HepG2 (cell line): ENCODE measurements around the gene WDR54. TPM values are rescaled to one million over a fixed set of nuclear protein-coding genes. Genes with fewer than 3 reads are reported as not detected.
A peak's percentile ranks its signal among the peaks of the same experiment; 100 is the strongest.

ENCODE experiments used
- AGO2 ChIP-seq: fragments of 200-400 bp; formaldehyde crosslinking; optimal IDR thresholded peaks from 2 replicates; pipeline ENCODE3; 2017; ENCODE audit warnings: mild to moderate bottlenecking, low read depth, low read length, moderate library complexity
- CCAR2 ChIP-seq: fragments of 200-400 bp; formaldehyde crosslinking; optimal IDR thresholded peaks from 2 replicates; pipeline ENCODE3; 2018; ENCODE audit warnings: low read depth, mild to moderate bottlenecking, low read length, moderate library complexity
- CEBPB ChIP-seq: IDR thresholded peaks from 2 replicates; pipeline ENCODE4 v1.6.1; 2011; ENCODE audit warnings: low read depth, low read length, improper control_type of control experiment, borderline replicate concordance
- HMGA1 ChIP-seq: sonication (generic); formaldehyde crosslinking; conservative IDR thresholded peaks from 2 replicates; pipeline ENCODE4 v1.4.0; 2020; ENCODE audit warnings: missing genetic modification reagents
- KDM5B ChIP-seq: sonication (generic); formaldehyde crosslinking; IDR thresholded peaks from 2 replicates; pipeline ENCODE4 v1.4.0; 2020; ENCODE audit warnings: missing genetic modification reagents, mild to moderate bottlenecking, borderline replicate concordance
- KLF12 ChIP-seq: sonication (generic); formaldehyde crosslinking; IDR thresholded peaks from 2 replicates; pipeline ENCODE4 v1.4.0; 2020; ENCODE audit warnings: missing genetic modification reagents, borderline replicate concordance
- LBX2 ChIP-seq: sonication (generic); formaldehyde crosslinking; IDR thresholded peaks from 2 replicates; pipeline ENCODE4 v1.5.0; 2020; ENCODE audit warnings: missing genetic modification reagents, mild to moderate bottlenecking, borderline replicate concordance
- MXD1 ChIP-seq: sonication (generic); formaldehyde crosslinking; IDR thresholded peaks from 2 replicates; pipeline ENCODE4 v1.4.0; 2020; ENCODE audit warnings: mild to moderate bottlenecking, missing genetic modification reagents
- NBN ChIP-seq: fragments of 450-650 bp; conservative IDR thresholded peaks from 2 replicates; pipeline ENCODE4 v1.6.1; 2017
- NFE2L1 ChIP-seq: sonication (generic); formaldehyde crosslinking; IDR thresholded peaks from 2 replicates; pipeline ENCODE4 v1.4.0; 2020; ENCODE audit warnings: missing genetic modification reagents, mild to moderate bottlenecking, borderline replicate concordance
- PHF5A ChIP-seq: IDR thresholded peaks from one replicate; pipeline ENCODE4 v1.6.1; 2018; ENCODE audit warnings: low read depth, missing genetic modification reagents; ENCODE audit not compliant: unreplicated experiment
- TBX3 ChIP-seq: fragments of 450-650 bp; IDR thresholded peaks from 2 replicates; pipeline ENCODE4 v1.6.1; 2017; ENCODE audit warnings: antibody characterized with exemption, mild to moderate bottlenecking, inconsistent platforms, borderline replicate concordance
- TCF7L2 ChIP-seq: IDR thresholded peaks from 2 replicates; pipeline ENCODE4 v1.6.1; 2011; ENCODE audit warnings: mild to moderate bottlenecking, low read depth, low read length, moderate library complexity
- ZNF207 ChIP-seq: fragments of 450-650 bp; IDR thresholded peaks from 2 replicates; pipeline ENCODE4 v1.6.1; 2016; ENCODE audit warnings: antibody characterized with exemption, borderline replicate concordance
- ZNF24 ChIP-seq: fragments of 450-650 bp; IDR thresholded peaks from 2 replicates; pipeline ENCODE4 v1.6.1; 2017; ENCODE audit warnings: antibody characterized with exemption, mild to moderate bottlenecking
- ZNF468 ChIP-seq: sonication (generic); formaldehyde crosslinking; IDR thresholded peaks from 2 replicates; pipeline ENCODE4 v1.8.0; 2022; ENCODE audit warnings: mild to moderate bottlenecking, moderate library complexity, missing genetic modification reagents
- ZNF562 ChIP-seq: sonication (generic); formaldehyde crosslinking; IDR thresholded peaks from 2 replicates; pipeline ENCODE4 v1.8.0; 2022; ENCODE audit warnings: missing genetic modification reagents, borderline replicate concordance
- ZNF644 ChIP-seq: IDR thresholded peaks from 2 replicates; pipeline ENCODE4 v1.6.1; 2016; ENCODE audit warnings: low read depth
- ZSCAN20 ChIP-seq: sonication (generic); formaldehyde crosslinking; IDR thresholded peaks from 2 replicates; pipeline ENCODE4 v1.4.0; 2020; ENCODE audit warnings: missing genetic modification reagents, mild to moderate bottlenecking, borderline replicate concordance
- ZSCAN31 ChIP-seq: sonication (generic); formaldehyde crosslinking; IDR thresholded peaks from 2 replicates; pipeline ENCODE4 v1.5.0; 2020; ENCODE audit warnings: low read depth, mild to moderate bottlenecking, missing genetic modification reagents
- ZUFSP ChIP-seq: sonication (generic); formaldehyde crosslinking; IDR thresholded peaks from 2 replicates; pipeline ENCODE4 v1.9.0; 2021; ENCODE audit warnings: missing genetic modification reagents, mild to moderate bottlenecking, borderline replicate concordance
- polyA plus RNA-seq, 8 experiments: library from polyadenylated mRNA; depleted of rRNA in 3 of 8; stranded (reverse) in 7 of 8; unstranded in 1 of 8; fragments of >200 nt; fragmentation: Illumina TruSeq in 4 of 8; extraction: Trizol in 4 of 8; gene quantifications; 2 replicates each; pipeline versions ENCODE4 v1.2.1 to v1.2.3, GENCODE V29; 2011 to 2016; ENCODE audit warnings: low read depth in 4 of 8, missing spikeins in 1 of 8, mixed read lengths in 1 of 8; ENCODE audit not compliant: insufficient read depth in 1 of 8
- total RNA-seq, 5 experiments: library from RNA; depleted of rRNA; stranded (reverse); fragments of >200 nt; fragmentation: Illumina TruSeq; extraction: Trizol; gene quantifications; 2 replicates each; pipeline ENCODE4 v1.2.3, GENCODE V29; 2016; ENCODE audit warnings: low read depth in 1 of 5
- TF ChIP-seq, protein P1 (sequence below): IDR thresholded peaks from 2 replicates; pipeline ENCODE4 v1.6.1; 2016; ENCODE audit warnings: control low read depth
- TF ChIP-seq, protein P2 (sequence below): sonication (generic); formaldehyde crosslinking; IDR thresholded peaks from 2 replicates; pipeline ENCODE4 v1.8.0; 2022; ENCODE audit warnings: mild to moderate bottlenecking, missing genetic modification reagents, borderline replicate concordance
- TF ChIP-seq, protein P3 (sequence below): IDR thresholded peaks from 2 replicates; pipeline ENCODE4 v1.6.1; 2016

The WDR54 gene
- total and polyA plus RNA-seq, 2 of the 13 experiments (the other 11 are each of a cell fraction or from before 2014, with no cell fraction given): 2.0 to 17.3 TPM

GRCh38 chr2:74391580-74392448 is 29.7 kb upstream of the WDR54 start (continued):
- TF ChIP-seq AGO2 (no peak), MXD1 (peak; percentile 80), ZNF24 (no peak), NBN (no peak), TCF7L2 (no peak), ZNF644 (CRISPR knock-in tag) (no peak), KLF12 (CRISPR knock-in tag) (peak; percentile 65; the same call in 1 of the 2 replicates), ZSCAN31 (CRISPR knock-in tag) (no peak; the same call in none of the 2 replicates), CEBPB (no peak), HMGA1 (CRISPR knock-in tag) (no peak), LBX2 (CRISPR knock-in tag) (peak; percentile 65; the same call in 1 of the 2 replicates), TBX3 (peak; percentile 84; the same call in 1 of the 2 replicates), ZUFSP (CRISPR knock-in tag) (no peak), CCAR2 (no peak), KDM5B (CRISPR knock-in tag) (peak; percentile 80; the same call in 1 of the 2 replicates), NFE2L1 (no peak), PHF5A (CRISPR knock-in tag) (no peak), ZNF468 (CRISPR knock-in tag) (no peak), ZSCAN20 (CRISPR knock-in tag) (no peak), ZNF207 (no peak), ZNF562 (CRISPR knock-in tag) (no peak)
- TF ChIP-seq, protein P1, sequence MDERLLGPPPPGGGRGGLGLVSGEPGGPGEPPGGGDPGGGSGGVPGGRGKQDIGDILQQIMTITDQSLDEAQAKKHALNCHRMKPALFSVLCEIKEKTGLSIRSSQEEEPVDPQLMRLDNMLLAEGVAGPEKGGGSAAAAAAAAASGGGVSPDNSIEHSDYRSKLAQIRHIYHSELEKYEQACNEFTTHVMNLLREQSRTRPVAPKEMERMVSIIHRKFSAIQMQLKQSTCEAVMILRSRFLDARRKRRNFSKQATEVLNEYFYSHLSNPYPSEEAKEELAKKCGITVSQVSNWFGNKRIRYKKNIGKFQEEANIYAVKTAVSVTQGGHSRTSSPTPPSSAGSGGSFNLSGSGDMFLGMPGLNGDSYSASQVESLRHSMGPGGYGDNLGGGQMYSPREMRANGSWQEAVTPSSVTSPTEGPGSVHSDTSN: no peak
- TF ChIP-seq, protein P2, sequence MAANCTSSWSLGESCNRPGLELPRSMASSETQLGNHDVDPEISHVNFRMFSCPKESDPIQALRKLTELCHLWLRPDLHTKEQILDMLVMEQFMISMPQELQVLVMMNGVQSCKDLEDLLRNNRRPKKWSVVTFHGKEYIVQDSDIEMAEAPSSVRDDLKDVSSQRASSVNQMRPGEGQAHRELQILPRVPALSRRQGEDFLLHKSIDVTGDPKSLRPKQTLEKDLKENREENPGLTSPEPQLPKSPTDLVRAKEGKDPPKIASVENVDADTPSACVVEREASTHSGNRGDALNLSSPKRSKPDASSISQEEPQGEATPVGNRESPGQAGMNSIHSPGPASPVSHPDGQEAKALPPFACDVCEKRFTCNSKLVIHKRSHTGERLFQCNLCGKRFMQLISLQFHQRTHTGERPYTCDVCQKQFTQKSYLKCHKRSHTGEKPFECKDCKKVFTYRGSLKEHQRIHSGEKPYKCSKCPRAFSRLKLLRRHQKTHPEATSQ: peak; percentile 77; the same call in 1 of the 2 replicates
- TF ChIP-seq, protein P3, sequence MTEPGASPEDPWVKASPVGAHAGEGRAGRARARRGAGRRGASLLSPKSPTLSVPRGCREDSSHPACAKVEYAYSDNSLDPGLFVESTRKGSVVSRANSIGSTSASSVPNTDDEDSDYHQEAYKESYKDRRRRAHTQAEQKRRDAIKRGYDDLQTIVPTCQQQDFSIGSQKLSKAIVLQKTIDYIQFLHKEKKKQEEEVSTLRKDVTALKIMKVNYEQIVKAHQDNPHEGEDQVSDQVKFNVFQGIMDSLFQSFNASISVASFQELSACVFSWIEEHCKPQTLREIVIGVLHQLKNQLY: 0 out of 2 replicates have a peak, but pooled peaks have one; percentile 24
